Astrocyte (in vitro differentiated cells and primary cell): ENCODE data around the gene KSR2.

ENCODE experiments used
- EZH2 ChIP-seq: IDR thresholded peaks from 2 replicates; pipeline ENCODE4 v1.6.1; 2012; ENCODE audit warnings: mild to moderate bottlenecking, low read length, inconsistent platforms; ENCODE audit not compliant: insufficient read depth
- TF ChIP-seq, protein P1 (sequence below): IDR thresholded peaks from 2 replicates; pipeline ENCODE4 v1.5.1; 2011; ENCODE audit warnings: low read depth, mild to moderate bottlenecking, inconsistent platforms, low read length, moderate library complexity; ENCODE audit not compliant: insufficient read depth

DNA sequence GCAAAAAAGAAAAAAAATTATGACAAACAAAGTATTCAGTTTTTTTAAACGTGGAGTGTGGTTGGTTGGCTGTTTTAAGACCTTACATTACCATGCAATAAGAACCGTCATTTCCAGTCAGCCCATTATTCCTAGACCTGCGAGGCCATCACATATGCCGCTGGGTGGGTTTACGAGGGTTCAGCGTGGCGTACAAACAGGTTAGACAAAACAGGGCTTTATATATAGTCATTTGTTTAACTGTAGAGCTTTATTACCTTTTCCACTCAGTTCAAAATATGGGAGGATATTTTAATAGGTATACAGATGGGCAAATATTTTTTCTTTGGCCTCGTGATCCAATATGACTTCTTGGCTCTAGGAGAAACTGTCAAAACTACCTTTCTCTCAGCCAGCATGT lies 67.2 kb downstream of the KSR2 start:
- TF ChIP-seq, protein P1, sequence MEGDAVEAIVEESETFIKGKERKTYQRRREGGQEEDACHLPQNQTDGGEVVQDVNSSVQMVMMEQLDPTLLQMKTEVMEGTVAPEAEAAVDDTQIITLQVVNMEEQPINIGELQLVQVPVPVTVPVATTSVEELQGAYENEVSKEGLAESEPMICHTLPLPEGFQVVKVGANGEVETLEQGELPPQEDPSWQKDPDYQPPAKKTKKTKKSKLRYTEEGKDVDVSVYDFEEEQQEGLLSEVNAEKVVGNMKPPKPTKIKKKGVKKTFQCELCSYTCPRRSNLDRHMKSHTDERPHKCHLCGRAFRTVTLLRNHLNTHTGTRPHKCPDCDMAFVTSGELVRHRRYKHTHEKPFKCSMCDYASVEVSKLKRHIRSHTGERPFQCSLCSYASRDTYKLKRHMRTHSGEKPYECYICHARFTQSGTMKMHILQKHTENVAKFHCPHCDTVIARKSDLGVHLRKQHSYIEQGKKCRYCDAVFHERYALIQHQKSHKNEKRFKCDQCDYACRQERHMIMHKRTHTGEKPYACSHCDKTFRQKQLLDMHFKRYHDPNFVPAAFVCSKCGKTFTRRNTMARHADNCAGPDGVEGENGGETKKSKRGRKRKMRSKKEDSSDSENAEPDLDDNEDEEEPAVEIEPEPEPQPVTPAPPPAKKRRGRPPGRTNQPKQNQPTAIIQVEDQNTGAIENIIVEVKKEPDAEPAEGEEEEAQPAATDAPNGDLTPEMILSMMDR = no peak
- no peak for TF ChIP-seq EZH2
